NAMALWA (cell line): ENCODE measurements around the gene KMT2C.

Source experiments
- DNase-seq: peaks from one replicate; pipeline ENCODE4 v3.0.0-alpha.2; 2015; ENCODE audit warnings: low spot score

KMT2C gene

GRCh38 chr7:152106990-152107389 is 328.8 kb downstream of the KMT2C start:
- no peak for DNase-seq

- DNase-seq = no peak
These were observed 330.6 kb downstream of the KMT2C start for GRCh38 chr7:152105205-152105604.

- no peak for DNase-seq
These were observed 332.1 kb downstream of the KMT2C start for GRCh38 chr7:152103691-152104090.

- DNase-seq = peak; percentile 84
These were observed 332.7 kb downstream of the KMT2C start for GRCh38 chr7:152103066-152103465.

- DNase-seq = no peak
These were observed 338.5 kb downstream of the KMT2C start for GRCh38 chr7:152097330-152097729.

- DNase-seq = no peak
These were observed 340.0 kb downstream of the KMT2C start for GRCh38 chr7:152095771-152096170.

GRCh38 chr7:152093717-152094116 is 342.1 kb downstream of the KMT2C start:
- no peak for DNase-seq

- DNase-seq = no peak
These were observed 345.1 kb downstream of the KMT2C start for GRCh38 chr7:152090747-152091146.

- DNase-seq = no peak
These were observed 346.6 kb downstream of the KMT2C start for GRCh38 chr7:152089183-152089582.

- no peak for DNase-seq
These were observed 349.3 kb downstream of the KMT2C start for GRCh38 chr7:152086513-152086912.

GRCh38 chr7:152085131-152085530 is 350.7 kb downstream of the KMT2C start:
- DNase-seq = no peak
